MCF 10A (cell line): Measurements from ENCODE around the gene KRT20. TPM values are rescaled to one million over a fixed set of nuclear protein-coding genes. Genes with fewer than 3 reads are reported as not detected.
A peak's percentile ranks its signal among the peaks of the same experiment; 100 is the strongest.

Source experiments
- BruUV-seq: library from RNA; stranded (reverse); fragments of 400-500 nt; replicated peaks from 2 replicates; lab custom pipeline; 2021; lab: Mats Ljungman, UMichigan
- CTCF ChIA-PET: fragments of 300-600 bp; sonication (Branson Sonifier 250); formaldehyde crosslinking; extraction: SDS; loops from one replicate; lab custom pipeline; 2021; ENCODE audit warnings: antibody characterized with exemption, inconsistent platforms; lab: Yijun Ruan, JAX
- POLR2A ChIA-PET: fragments of 300-600, 350-650 bp; sonication (Branson Sonifier 250); formaldehyde crosslinking; extraction: SDS; loops from one replicate; lab custom pipeline; 2020; ENCODE audit warnings: antibody characterized with exemption, inconsistent platforms; lab: Yijun Ruan, JAX
- DNase-seq: peaks from one replicate; pipeline ENCODE4 v3.0.0-alpha.2; 2018; ENCODE audit not compliant: unreplicated experiment
- H3K27ac Mint-ChIP-seq: one replicate; pipeline ENCODE4 v1.8.0; 2022; ENCODE audit warnings: mild to moderate bottlenecking, low read depth, mixed read lengths; ENCODE audit not compliant: unreplicated experiment
- H3K27me3 Mint-ChIP-seq: one replicate; pipeline ENCODE4 v1.8.0; 2022; ENCODE audit warnings: mixed read lengths; ENCODE audit not compliant: insufficient read depth, unreplicated experiment
- H3K36me3 Mint-ChIP-seq: one replicate; pipeline ENCODE4 v1.8.0; 2022; ENCODE audit warnings: mild to moderate bottlenecking, moderate library complexity, mixed read lengths; ENCODE audit not compliant: insufficient read depth, unreplicated experiment
- H3K4me1 Mint-ChIP-seq: one replicate; pipeline ENCODE4 v1.8.0; 2022; ENCODE audit warnings: mixed read lengths; ENCODE audit not compliant: insufficient read depth, unreplicated experiment
- H3K4me3 Mint-ChIP-seq: one replicate; pipeline ENCODE4 v1.8.0; 2022; ENCODE audit warnings: mild to moderate bottlenecking, moderate library complexity, mixed read lengths; ENCODE audit not compliant: unreplicated experiment
- H3K9me3 Mint-ChIP-seq: one replicate; pipeline ENCODE4 v1.8.0; 2022; ENCODE audit warnings: mixed read lengths; ENCODE audit not compliant: unreplicated experiment
- intact Hi-C: fragments of 100-400 bp; cut with micrococcal nuclease; formaldehyde crosslinking; loops from 2 replicates; pipeline ENCODE4 v1.14.1; 2022
- total RNA-seq: library from RNA; stranded (reverse); gene quantifications from 2 replicates; pipeline ENCODE4 v1.2.3, GENCODE V29; 2022
- TF ChIP-seq, protein P1 (sequence below): fragments of 200-600 bp; IDR thresholded peaks from one replicate; pipeline ENCODE4 v1.8.0; 2022; ENCODE audit warnings: antibody characterized with exemption, mild to moderate bottlenecking; ENCODE audit not compliant: unreplicated experiment

The KRT20 gene
- total RNA-seq, 1 experiment from 2014 or later = not detected

DNA sequence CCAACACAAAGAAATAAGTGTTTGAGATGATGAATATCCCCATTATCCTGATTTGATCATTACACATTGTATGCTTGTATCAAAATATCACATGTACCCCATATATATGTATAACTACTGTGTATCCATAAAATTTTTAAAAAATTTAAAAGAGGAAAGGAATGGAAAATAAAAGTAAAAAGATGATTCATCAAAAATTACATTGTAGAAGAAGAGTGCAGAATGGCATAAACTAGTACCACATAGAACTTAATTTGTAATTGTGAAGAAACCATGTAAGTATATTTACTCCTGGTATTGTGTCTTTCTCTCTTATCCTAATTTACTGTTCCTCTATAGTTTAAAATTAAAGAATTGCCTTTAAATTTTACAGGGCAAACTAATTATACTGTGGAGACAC lies 51.2 kb downstream of the KRT20 start:
- no peak overlapping the region for H3K27ac Mint-ChIP-seq
- no peaks in the 10 kb centered on the region for H3K9me3 Mint-ChIP-seq
- no peak for DNase-seq
- ChIA-PET POLR2A (interaction anchor here (0.9 to 12.6 kb wide), 4 partner anchors 12 to 334 kb away, joined by 3 to 352 read pairs (median 6); partner anchors contain the start of gene KRT10), CTCF (interaction anchor here (0.8 to 0.9 kb wide), 2 partner anchors 833 to 862 kb away, joined by 3 read pairs; no protein-coding TSS in a partner anchor)
- H3K36me3 Mint-ChIP-seq = peaks cover 28% of the 10 kb centered on the region
- TF ChIP-seq, protein P1, sequence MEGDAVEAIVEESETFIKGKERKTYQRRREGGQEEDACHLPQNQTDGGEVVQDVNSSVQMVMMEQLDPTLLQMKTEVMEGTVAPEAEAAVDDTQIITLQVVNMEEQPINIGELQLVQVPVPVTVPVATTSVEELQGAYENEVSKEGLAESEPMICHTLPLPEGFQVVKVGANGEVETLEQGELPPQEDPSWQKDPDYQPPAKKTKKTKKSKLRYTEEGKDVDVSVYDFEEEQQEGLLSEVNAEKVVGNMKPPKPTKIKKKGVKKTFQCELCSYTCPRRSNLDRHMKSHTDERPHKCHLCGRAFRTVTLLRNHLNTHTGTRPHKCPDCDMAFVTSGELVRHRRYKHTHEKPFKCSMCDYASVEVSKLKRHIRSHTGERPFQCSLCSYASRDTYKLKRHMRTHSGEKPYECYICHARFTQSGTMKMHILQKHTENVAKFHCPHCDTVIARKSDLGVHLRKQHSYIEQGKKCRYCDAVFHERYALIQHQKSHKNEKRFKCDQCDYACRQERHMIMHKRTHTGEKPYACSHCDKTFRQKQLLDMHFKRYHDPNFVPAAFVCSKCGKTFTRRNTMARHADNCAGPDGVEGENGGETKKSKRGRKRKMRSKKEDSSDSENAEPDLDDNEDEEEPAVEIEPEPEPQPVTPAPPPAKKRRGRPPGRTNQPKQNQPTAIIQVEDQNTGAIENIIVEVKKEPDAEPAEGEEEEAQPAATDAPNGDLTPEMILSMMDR = no peak
- intact Hi-C loops = no loop called here
- no peaks in the 10 kb centered on the region for H3K27me3 Mint-ChIP-seq
- peaks cover 11% of the 10 kb centered on the region for H3K4me1 Mint-ChIP-seq
- BruUV-seq = no TSS peak
- no peak overlapping the region for H3K4me3 Mint-ChIP-seq

DNA sequence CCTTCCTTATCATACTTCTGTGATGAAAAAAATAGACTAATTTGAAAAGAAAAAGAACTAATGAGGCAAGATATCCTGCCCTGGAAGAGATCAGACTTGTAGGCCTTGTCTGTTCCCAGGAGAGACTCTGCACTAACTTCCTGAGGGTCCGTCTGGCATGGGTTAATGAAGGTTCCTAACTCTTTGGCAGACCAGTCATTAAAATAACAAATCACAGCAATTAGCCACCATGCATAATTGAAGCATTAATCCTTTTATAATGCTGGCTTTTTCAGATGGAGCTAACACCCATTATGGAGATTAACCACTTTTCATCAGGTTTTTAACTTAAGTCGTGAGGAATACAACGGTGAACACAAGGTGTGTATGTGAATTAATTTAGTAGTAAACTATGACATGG lies 52.2 kb downstream of the KRT20 start:
- Mint-ChIP-seq H3K36me3 (peaks cover 25% of the 10 kb centered on the region), H3K9me3 (no peaks in the 10 kb centered on the region), H3K27me3 (no peaks in the 10 kb centered on the region), H3K27ac (peak overlapping the region; percentile 59), H3K4me1 (peaks cover 21% of the 10 kb centered on the region), H3K4me3 (no peak overlapping the region)
- DNase-seq = no peak
- intact Hi-C loops = no loop called here
- ChIA-PET CTCF (interaction anchor here (0.9 to 1.1 kb wide), 2 partner anchors 830 to 863 kb away, joined by 3 to 4 read pairs; no protein-coding TSS in a partner anchor), POLR2A (interaction anchor here (0.6 to 12.6 kb wide), 8 partner anchors 10 to 686 kb away, joined by 3 to 352 read pairs (median 4); partner anchors contain the start of gene KRT15)
- TF ChIP-seq, protein P1 = no peak
- BruUV-seq = no TSS peak

GRCh38 chr17:40830085-40830776 lies 54.8 kb downstream of the KRT20 start:
- H3K27me3 Mint-ChIP-seq = no peaks in the 10 kb centered on the region
- peak overlapping the region; percentile 94 for H3K27ac Mint-ChIP-seq
- intact Hi-C loops = no loop called here
- POLR2A ChIA-PET = interaction anchor here (0.7 to 12.6 kb wide), 9 partner anchors 9 to 824 kb away, joined by 3 to 352 read pairs (median 4); no protein-coding TSS in a partner anchor
- DNase-seq = no peak
- CTCF ChIA-PET = interaction anchor here (1.0 kb wide), 1 partner anchor 838 kb away, joined by 3 read pairs; no protein-coding TSS in a partner anchor
- peaks cover 5% of the 10 kb centered on the region for H3K9me3 Mint-ChIP-seq
- TF ChIP-seq, protein P1 = no peak
- H3K4me1 Mint-ChIP-seq = peaks cover 41% of the 10 kb centered on the region
- H3K36me3 Mint-ChIP-seq = peaks cover 13% of the 10 kb centered on the region
- no TSS peak for BruUV-seq
- no peak overlapping the region for H3K4me3 Mint-ChIP-seq

GRCh38 chr17:40828454-40829044 lies 56.5 kb downstream of the KRT20 start:
- Mint-ChIP-seq H3K27ac (peak overlapping the region; percentile 94), H3K4me3 (peak overlapping the region; percentile 64), H3K36me3 (peaks cover 6% of the 10 kb centered on the region), H3K27me3 (no peaks in the 10 kb centered on the region), H3K9me3 (peaks cover 5% of the 10 kb centered on the region), H3K4me1 (peaks cover 41% of the 10 kb centered on the region)
- ChIA-PET POLR2A (interaction anchor here (0.7 to 12.6 kb wide), 19 partner anchors 8 to 960 kb away, joined by 3 to 352 read pairs (median 4); partner anchors contain the start of genes EIF1, KRT17 and TOP2A), CTCF (interaction anchor here (0.6 to 1.5 kb wide), 2 partner anchors 8 to 27 kb away, joined by 3 to 4 read pairs; no protein-coding TSS in a partner anchor)
- DNase-seq = peak; percentile 55
- intact Hi-C loops = no loop called here
- TF ChIP-seq, protein P1 = no peak
- TSS peak; percentile 73 for BruUV-seq
